ENCODE measurements around the gene SULT4A1.

Gene SULT4A1

DNA sequence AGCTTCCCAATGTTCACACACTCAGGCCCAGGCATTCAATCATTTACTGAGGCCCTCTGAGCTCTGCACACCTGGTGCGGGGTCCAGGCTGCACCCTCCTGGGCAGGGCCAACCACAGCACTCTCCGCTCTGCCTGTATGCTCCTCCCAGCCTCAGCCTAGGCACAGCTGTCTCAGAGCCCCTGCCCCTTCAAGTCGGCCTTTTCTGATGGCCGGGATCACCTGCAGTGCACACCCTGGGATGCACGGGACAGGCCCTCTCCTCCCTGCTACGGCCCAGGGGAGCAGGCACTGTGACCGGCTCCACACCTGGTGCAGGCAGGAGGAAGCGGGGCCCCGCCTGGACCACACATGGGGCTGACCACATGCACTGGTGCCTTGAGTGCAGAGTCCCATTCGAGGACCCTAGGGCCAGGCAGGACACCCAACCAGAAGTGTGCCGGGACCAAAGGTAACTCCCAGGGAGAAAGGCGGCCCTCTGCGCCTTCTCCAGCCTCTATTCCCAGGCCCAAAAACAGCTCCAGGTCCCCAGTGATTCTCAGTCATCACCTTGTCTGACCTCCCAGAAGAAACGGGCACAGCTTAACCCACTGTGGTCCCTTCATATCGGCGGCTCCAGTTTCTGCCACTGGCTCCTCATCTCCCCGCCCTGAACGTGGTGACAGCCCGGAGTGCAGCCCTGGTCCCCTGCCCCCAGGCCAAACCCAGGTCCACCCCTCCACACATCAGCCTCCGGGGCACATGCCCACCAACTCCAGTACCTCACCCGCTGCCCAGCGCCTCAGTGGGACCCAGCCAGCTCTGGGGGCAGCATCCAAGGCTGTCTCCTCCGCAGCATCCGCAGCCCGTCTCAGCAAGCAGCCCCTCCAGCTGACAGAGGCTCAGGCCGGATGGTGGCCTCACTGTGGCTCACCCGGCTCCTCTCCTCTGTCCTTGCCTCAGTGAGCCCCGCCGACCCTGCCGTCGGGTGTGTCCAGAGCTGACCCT is 17.5 kb downstream of the SULT4A1 start:
- Histone ChIP-seq H3K27ac (no peak overlapping the region), H3K4me3 (no peak overlapping the region)
- TF ChIP-seq, protein P1, sequence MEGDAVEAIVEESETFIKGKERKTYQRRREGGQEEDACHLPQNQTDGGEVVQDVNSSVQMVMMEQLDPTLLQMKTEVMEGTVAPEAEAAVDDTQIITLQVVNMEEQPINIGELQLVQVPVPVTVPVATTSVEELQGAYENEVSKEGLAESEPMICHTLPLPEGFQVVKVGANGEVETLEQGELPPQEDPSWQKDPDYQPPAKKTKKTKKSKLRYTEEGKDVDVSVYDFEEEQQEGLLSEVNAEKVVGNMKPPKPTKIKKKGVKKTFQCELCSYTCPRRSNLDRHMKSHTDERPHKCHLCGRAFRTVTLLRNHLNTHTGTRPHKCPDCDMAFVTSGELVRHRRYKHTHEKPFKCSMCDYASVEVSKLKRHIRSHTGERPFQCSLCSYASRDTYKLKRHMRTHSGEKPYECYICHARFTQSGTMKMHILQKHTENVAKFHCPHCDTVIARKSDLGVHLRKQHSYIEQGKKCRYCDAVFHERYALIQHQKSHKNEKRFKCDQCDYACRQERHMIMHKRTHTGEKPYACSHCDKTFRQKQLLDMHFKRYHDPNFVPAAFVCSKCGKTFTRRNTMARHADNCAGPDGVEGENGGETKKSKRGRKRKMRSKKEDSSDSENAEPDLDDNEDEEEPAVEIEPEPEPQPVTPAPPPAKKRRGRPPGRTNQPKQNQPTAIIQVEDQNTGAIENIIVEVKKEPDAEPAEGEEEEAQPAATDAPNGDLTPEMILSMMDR (IDR thresholded peaks at IDR 0.05) = no peak
- no peak for DNase-seq (ENCODE audit: low spot score)

DNA sequence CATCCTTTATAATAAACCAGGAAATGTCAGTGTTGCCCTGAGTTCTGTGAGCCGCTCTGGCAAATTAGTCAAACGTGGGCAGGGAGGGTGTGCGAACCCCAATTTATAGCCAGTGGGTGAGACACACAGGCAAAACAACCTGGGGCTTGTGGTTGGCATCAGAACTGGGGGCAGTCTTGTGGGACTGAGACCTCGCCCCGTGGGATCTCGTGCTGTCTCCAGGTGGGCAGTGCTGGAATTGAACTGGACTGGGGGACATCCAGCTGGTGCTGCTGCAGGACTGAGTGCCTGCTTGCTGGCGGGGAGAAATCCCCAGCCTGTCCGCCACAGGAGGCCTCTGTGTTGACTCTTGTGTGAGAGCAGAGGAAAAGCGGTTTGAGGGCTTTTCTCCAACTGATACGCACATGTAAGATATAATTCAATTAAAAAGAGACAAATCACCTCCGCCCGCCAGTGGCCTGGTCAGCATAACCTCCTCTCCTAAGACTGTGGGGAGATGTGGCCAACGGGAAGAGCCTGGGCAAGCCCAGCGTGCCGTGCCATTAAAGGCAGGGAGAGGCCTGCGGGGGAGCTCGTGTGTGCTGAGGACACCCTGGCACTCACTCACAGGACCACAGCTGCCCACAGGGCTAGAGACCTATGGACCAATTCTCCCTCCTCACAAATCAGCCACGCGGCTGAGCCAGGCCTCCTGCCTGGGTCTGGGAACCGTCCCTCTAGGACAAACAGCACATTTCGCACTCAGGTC is 18.4 kb downstream of the SULT4A1 start:
- Histone ChIP-seq H3K4me3 (no peak overlapping the region), H3K27ac (no peak overlapping the region)
- TF ChIP-seq, protein P1 (IDR thresholded peaks at IDR 0.05) = no peak
- no peak for DNase-seq (ENCODE audit: low spot score)

DNA sequence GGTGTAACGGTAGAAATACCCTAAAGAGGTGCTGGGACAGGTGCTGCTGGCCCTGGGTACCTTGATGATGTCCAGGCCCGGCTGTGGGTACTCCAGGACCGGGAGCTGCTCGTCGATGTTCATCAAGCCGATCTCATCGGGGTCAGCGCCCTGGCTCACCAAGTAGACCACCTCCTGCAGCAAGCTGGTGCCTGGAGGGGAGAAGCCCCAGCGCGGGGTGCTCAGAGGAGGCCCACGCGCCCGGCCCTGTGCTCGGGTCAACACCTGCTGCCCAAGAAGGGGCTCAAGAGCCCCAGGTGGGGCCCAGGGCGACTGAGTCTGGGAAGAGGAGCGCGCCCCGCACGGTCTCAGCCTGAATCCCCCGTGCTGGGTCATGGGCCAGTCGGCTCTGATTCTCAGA is 20.6 kb downstream of the SULT4A1 start:
- TF ChIP-seq, protein P1 (IDR thresholded peaks at IDR 0.05) = no peak
- DNase-seq (ENCODE audit: low spot score) = no peak
- H3K4me3 ChIP-seq = no peak overlapping the region

DNA sequence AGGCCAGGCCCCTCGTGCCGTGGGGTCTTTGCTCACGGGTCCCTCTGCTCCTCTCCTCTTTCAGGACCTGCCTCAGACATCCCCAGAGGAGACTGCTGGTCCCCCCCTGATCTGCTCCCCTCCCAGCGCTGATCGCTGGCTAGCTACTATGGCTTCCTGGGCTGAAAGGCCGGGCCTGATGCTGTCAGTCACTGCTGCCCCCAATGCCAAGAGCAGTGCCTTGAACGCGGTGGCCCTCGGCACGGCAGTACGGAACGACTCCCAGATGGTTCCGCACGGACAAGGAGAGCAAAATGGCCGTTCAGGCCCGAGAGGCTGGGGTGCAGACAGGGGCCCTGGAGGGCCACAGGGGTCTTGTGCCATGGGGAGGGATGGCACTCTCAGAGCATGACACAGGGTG is 21.5 kb downstream of the SULT4A1 start:
- Histone ChIP-seq H3K4me3 (no peak overlapping the region), H3K27ac (no peak overlapping the region)
- DNase-seq (ENCODE audit: low spot score) = no peak
- TF ChIP-seq, protein P1 (IDR thresholded peaks at IDR 0.05) = no peak

More for the DNA sequence above, 20.6 kb downstream of the SULT4A1 start:
- H3K27ac ChIP-seq = no peak overlapping the region

DNA sequence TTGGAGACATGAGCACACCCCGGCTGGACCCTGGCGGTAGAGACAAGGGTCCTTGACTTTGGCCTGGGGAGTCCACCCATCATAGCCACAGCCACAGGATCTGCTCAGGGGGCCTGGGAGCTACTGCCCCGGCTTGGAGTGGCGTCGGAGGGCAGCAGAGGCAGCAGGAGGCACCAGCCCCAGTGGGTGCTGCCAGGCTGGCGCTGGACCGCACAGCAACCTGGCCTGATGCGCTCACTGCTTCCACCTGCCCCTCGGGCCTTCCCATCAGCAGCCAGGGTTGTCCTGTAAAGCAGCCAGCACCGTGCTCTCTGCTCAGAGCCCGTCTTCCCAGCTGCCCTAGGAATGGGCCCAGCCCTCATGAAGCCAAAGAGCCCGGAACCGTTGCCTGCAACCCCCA is 21.9 kb downstream of the SULT4A1 start:
- TF ChIP-seq, protein P1 (IDR thresholded peaks at IDR 0.05) = no peak
- Histone ChIP-seq H3K4me3 (no peak overlapping the region), H3K27ac (no peak overlapping the region)
- DNase-seq (ENCODE audit: low spot score) = no peak

DNA sequence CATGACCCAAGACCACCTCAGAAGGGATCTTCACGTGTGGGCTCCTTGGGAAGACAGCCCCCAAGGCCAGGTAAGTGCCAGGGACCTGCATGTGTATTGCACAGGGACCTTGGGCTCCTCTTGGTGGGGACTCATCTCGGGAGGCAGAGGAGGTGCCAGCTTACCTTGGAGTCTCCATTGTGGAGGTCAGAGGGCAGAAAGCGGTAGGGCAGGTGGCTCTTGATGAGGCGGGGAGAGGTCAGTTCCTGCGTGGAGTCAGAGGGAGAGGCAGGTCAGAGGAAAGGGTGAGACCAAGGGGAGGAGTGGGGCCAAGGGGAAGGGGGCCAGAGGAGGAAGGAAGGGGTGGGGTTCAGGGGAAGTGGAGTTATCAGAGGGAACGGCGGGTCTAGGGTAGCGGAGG is 22.5 kb downstream of the SULT4A1 start:
- Histone ChIP-seq H3K27ac (no peak overlapping the region), H3K4me3 (no peak overlapping the region)
- TF ChIP-seq, protein P1 (IDR thresholded peaks at IDR 0.05) = no peak
- no peak for DNase-seq (ENCODE audit: low spot score)
